NOMO-1 treated with dmso at 0.1 percent for 144 hours (cell line): ENCODE measurements around the gene GPHN.
"Not testable (repeated sequence)": the region's sequence is repeated elsewhere in the genome, so short reads cannot be mapped to it uniquely, and the experiment has no call there.

ENCODE experiments used
- DNase-seq: peaks from one replicate; lab custom pipeline; 2025; ENCODE audit not compliant: unreplicated experiment; lab: John Stamatoyannopoulos, UW

GPHN gene

GRCh38 chr14:67018720-67019119, 510.8 kb downstream of the GPHN start:
- no peak for DNase-seq

GRCh38 chr14:67019796-67020195, 511.8 kb downstream of the GPHN start:
- no peak for DNase-seq

- no peak for DNase-seq
These were observed 524.2 kb downstream of the GPHN start for GRCh38 chr14:67031920-67032774.

- no peak for DNase-seq
These were observed 537.5 kb downstream of the GPHN start for GRCh38 chr14:67045440-67045839.

- no peak for DNase-seq
These were observed 542.9 kb downstream of the GPHN start for GRCh38 chr14:67050896-67051295.

GRCh38 chr14:67056684-67057083, 548.7 kb downstream of the GPHN start:
- no peak for DNase-seq

GRCh38 chr14:67059596-67059995, 551.6 kb downstream of the GPHN start:
- no peak for DNase-seq

- DNase-seq = no peak
These were observed 552.6 kb downstream of the GPHN start for GRCh38 chr14:67060546-67060945.

GRCh38 chr14:67067070-67067814, 559.3 kb downstream of the GPHN start:
- DNase-seq = not testable (repeated sequence)

GRCh38 chr14:67068251-67068650, 560.3 kb downstream of the GPHN start:
- no peak for DNase-seq

- no peak for DNase-seq
These were observed 563.6 kb downstream of the GPHN start for GRCh38 chr14:67071506-67071905.

- no peak for DNase-seq
These were observed 570.0 kb downstream of the GPHN start for GRCh38 chr14:67077921-67078320.

- peak; percentile 5 for DNase-seq
These were observed 571.9 kb downstream of the GPHN start for GRCh38 chr14:67079846-67080245.

GRCh38 chr14:67108230-67108629, 600.3 kb downstream of the GPHN start:
- DNase-seq = no peak

- DNase-seq = no peak
These were observed 603.1 kb downstream of the GPHN start for GRCh38 chr14:67111022-67111421.

- no peak for DNase-seq
These were observed 604.4 kb downstream of the GPHN start for GRCh38 chr14:67112344-67112743.

- no peak for DNase-seq
These were observed 619.2 kb downstream of the GPHN start for GRCh38 chr14:67127174-67127573.

- no peak for DNase-seq
These were observed 621.8 kb downstream of the GPHN start for GRCh38 chr14:67129768-67130167.

GRCh38 chr14:67131691-67132090, 623.7 kb downstream of the GPHN start:
- no peak for DNase-seq

GRCh38 chr14:67133144-67133543, 625.2 kb downstream of the GPHN start:
- no peak for DNase-seq

GRCh38 chr14:67133595-67134441, 625.9 kb downstream of the GPHN start:
- no peak for DNase-seq
